Measurements from ENCODE around the gene ALDH1A3.

Gene ALDH1A3

GRCh38 chr15:100924436-100924835, 44.8 kb downstream of the ALDH1A3 start:
- no peak for DNase-seq (ENCODE audit: low read depth in 2 of 2, low spot score in 1 of 2)

GRCh38 chr15:100925480-100925879, 45.8 kb downstream of the ALDH1A3 start:
- no peak for DNase-seq (ENCODE audit: low read depth in 2 of 2, low spot score in 1 of 2)

GRCh38 chr15:100926258-100926657, 46.6 kb downstream of the ALDH1A3 start:
- no peak for DNase-seq (ENCODE audit: low read depth in 2 of 2, low spot score in 1 of 2)

GRCh38 chr15:100926971-100927756, 47.5 kb downstream of the ALDH1A3 start:
- no peak for DNase-seq (ENCODE audit: low read depth in 2 of 2, low spot score in 1 of 2)

- DNase-seq (ENCODE audit: low read depth in 2 of 2, low spot score in 1 of 2), result no peak
These were observed 49.1 kb downstream of the ALDH1A3 start for GRCh38 chr15:100928632-100929280.

GRCh38 chr15:100929641-100930042, 50.0 kb downstream of the ALDH1A3 start:
- no peak for DNase-seq (ENCODE audit: low read depth in 2 of 2, low spot score in 1 of 2)

- DNase-seq (ENCODE audit: low read depth in 2 of 2, low spot score in 1 of 2), result no peak
These were observed 50.7 kb downstream of the ALDH1A3 start for GRCh38 chr15:100930306-100930848.

- no peak for DNase-seq (ENCODE audit: low read depth in 2 of 2, low spot score in 1 of 2)
These were observed 51.7 kb downstream of the ALDH1A3 start for GRCh38 chr15:100931143-100931890.

GRCh38 chr15:100932676-100933348, 53.2 kb downstream of the ALDH1A3 start:
- no peak for DNase-seq (ENCODE audit: low read depth in 2 of 2, low spot score in 1 of 2)

- no peak for DNase-seq (ENCODE audit: low read depth in 2 of 2, low spot score in 1 of 2)
These were observed 54.5 kb downstream of the ALDH1A3 start for GRCh38 chr15:100934166-100934565.

DNA sequence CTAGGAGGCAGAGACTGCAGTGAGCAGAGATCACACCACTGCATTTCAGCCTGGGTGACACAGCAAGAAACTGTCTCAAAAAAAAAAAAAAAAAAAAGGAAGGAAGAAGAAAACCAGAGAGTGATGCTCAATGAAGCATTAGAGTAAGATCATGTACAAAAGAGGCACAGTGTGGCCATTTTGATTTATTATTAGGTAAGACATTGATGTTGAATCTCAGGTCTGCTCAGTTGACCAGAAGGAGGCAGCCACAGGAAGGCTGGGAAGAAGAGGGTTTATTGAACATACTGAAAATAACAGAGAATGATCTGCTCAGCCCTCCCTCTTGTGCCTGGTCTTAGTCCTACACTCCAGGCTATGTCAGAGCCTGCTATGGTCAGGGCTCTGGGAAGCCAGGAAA, 55.1 kb downstream of the ALDH1A3 start:
- no peak for DNase-seq (ENCODE audit: low read depth in 2 of 2, low spot score in 1 of 2)

GRCh38 chr15:100937171-100937570, 57.5 kb downstream of the ALDH1A3 start:
- no peak for DNase-seq (ENCODE audit: low read depth in 2 of 2, low spot score in 1 of 2)

- DNase-seq (ENCODE audit: low read depth in 2 of 2, low spot score in 1 of 2), result no peak
These were observed 60.2 kb downstream of the ALDH1A3 start for GRCh38 chr15:100939791-100940190.

DNA sequence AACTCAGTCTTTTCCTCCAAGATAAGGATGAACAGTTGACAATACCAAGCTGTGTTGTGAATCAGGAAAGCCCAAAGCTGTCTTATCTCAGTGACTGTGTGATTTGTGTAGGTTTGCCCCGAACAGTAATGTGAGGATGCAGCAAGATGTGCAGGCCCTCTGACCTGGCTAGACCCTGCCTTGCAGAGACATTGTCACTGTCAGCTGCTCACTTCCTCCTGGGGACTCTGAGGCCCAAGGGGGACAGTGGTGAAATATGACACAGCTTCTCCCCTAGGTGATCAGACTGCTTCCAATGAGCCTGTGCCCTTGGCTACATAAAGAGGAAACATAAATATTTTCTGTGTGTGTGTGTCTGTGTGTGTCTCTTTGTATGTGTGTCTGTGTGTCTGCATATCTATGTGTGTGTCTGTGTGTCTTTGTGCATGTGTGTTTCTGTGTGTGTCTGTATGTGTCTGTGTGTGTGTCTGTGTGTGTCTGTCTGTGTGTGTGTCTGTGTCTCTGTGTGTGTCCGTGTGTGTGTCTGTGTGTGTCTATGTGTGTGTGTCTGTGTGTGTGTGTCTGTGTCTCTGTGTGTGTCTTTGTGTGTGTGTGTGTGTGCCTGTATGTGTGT, 61.2 kb downstream of the ALDH1A3 start:
- no peak for DNase-seq (ENCODE audit: low read depth in 2 of 2, low spot score in 1 of 2)

DNA sequence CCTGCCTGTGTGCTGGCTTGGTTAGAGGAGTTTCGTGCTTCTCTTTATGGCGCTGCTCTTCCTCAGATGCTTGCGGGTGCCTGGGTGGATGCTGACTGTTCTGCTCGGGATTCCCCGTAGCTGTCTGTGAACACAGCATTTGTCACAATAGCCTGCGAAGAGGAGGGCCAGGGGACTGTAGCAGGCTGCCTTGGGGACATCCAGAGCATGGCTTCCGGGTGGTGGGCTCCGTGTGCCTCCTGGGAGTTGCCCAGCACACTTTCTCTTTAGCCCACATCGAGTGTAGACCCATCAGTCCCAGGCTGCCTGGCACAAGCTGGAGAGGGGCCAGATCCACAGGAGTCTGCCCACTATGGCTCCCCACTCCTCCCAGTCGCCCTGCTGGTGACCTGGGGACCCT, 61.9 kb downstream of the ALDH1A3 start:
- no peak for DNase-seq (ENCODE audit: low read depth in 2 of 2, low spot score in 1 of 2)

DNA sequence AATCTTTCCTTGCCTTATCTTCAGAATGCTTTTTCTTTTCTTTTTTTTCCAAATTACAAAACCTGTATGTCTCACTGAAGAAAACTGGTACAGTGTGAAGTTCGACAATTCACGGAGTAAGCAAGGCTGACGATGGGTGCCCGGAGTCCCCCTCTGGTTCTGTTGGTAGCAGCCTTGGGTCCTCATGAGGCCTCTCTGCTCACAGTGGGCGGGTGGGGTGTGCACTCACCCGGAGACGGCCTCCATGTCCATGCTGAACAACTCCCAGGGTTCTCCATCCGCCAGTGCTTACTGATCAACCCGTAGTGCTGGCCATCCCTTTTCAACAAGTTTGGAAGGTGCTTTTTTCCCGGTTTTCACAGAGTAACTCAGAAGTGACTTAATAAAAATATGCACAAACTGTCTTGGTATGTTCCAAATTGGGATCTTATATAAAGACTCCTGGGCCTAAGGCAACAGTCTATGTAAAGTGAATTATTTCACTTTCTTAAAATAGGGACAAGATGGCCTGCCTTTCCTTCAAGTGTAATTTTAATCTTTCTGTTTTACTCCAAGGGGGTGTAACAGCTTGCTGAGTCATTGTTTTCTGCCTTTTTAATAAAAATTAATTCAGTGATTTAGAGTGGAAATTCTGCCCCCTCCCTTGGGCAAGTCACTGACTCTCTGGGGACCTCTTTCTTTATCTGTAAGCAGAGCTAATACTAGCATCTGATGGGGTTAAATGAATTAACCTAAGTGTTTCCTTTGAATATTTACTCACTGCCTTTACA, 63.2 kb downstream of the ALDH1A3 start:
- DNase-seq (ENCODE audit: low read depth in 2 of 2, low spot score in 1 of 2), result no peak

DNA sequence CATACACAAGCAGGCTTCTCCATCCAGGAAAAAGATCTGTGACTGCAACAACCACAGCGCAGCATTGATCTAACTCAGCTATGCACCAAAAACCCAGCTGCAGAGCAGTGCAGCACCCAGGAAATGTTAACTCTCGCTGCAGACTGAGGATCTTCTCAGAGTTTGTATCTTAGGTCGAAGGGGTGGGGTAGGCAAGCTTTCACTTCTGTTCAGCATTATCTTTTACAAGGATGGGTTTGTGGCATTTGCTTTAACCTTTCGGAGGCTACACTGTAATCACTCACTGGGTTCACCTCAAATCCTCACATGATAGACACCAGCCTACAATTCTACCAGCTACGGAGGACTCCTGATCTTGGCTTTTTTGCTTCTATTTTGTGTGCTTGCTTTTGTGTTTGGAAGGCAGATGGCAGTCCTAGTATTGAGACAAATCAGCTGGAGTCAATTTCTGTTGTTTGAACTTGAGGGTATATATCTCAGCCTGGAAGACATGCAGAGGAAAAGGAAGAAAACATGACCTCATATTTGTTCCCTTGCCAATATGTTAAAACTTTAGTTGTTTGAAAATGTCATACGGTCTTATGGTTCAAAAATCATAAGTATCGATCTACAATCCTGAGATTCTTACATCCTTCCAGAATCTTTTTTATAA, 64.7 kb downstream of the ALDH1A3 start:
- DNase-seq (ENCODE audit: low read depth in 2 of 2, low spot score in 1 of 2), result no peak

- DNase-seq (ENCODE audit: low read depth in 2 of 2, low spot score in 1 of 2), result no peak
These were observed 65.4 kb downstream of the ALDH1A3 start for GRCh38 chr15:100944986-100945385.

- DNase-seq (ENCODE audit: low read depth in 2 of 2, low spot score in 1 of 2), result no peak
These were observed 68.3 kb downstream of the ALDH1A3 start for GRCh38 chr15:100947760-100948429.
